ENCODE data around the gene LRP1B.

GRCh38 chr2:140273958-140274357 lies 1856.9 kb downstream of the LRP1B start:
- TF ChIP-seq CTCF (conservative IDR thresholded peaks at IDR 0.05 in 1 of 2, IDR thresholded peaks at IDR 0.05 in 1 of 2; ENCODE audit: low read depth in 1 of 2, low read length in 2 of 2) (no peak), EZH2 (IDR thresholded peaks at IDR 0.05; ENCODE audit: low read length, missing control alignments) (no peak)

Data from fibroblast of lung (primary cell).